HepG2 (cell line): ENCODE measurements around the gene IFIT1. TPM values are rescaled to one million over a fixed set of nuclear protein-coding genes. Genes with fewer than 3 reads are reported as not detected.

ENCODE experiments used
- ATAC-seq: fragments of 200-7000 bp; cut with Tn5 transposase; 3 replicates; pipeline ENCODE4 v1.9.1; 2020; ENCODE audit warnings: mild to moderate bottlenecking, moderate library complexity
- BruUV-seq: library from RNA; stranded (reverse); fragments of 400-500 nt; replicated peaks from 2 replicates; lab custom pipeline; 2021; lab: Mats Ljungman, UMichigan
- CTCF ChIA-PET: fragments of 300-600 bp; formaldehyde crosslinking; extraction: SDS; loops from one replicate; lab custom pipeline; 2021; ENCODE audit warnings: low total read pairs, inconsistent platforms, low intra/inter-chr PET ratio; lab: Yijun Ruan, JAX
- POLR2A ChIA-PET: fragments of 350-600 bp; sonication (Branson Sonifier 250); formaldehyde crosslinking; loops from one replicate; lab custom pipeline; 2020; ENCODE audit warnings: antibody characterized with exemption, inconsistent platforms; lab: Yijun Ruan, JAX
- DNase-seq: peaks from one replicate; pipeline ENCODE4 v3.0.0-alpha.2; 2015; ENCODE audit warnings: low spot score
- FAIRE-seq: peaks from 3 replicates; lab custom pipeline; 2011; peaks lifted over from hg19 to GRCh38; lab: Jason Lieb, UNC
- H2AFZ ChIP-seq: one replicate; pipeline ENCODE4 v1.6.1; 2011; ENCODE audit warnings: low read length, inconsistent platforms
- H3K27ac ChIP-seq: fragments of 300-600 bp; 3 replicates; pipeline ENCODE4 v1.8.0; 2011; ENCODE audit warnings: mixed run types, mild to moderate bottlenecking, mixed read lengths, low read length, inconsistent platforms; ENCODE audit not compliant: insufficient read depth; ENCODE audit errors: extremely low read length
- H3K27me3 ChIP-seq, 2 experiments: fragments of 200-600 bp in 1 of 2; 2 replicates in 1 of 2; 3 replicates in 1 of 2; pipeline versions ENCODE4 v1.6.0 to v1.8.0; 2011; ENCODE audit warnings: low read length in 2 of 2, mild to moderate bottlenecking in 2 of 2, moderate library complexity in 2 of 2, inconsistent platforms in 1 of 2; ENCODE audit not compliant: insufficient read depth in 2 of 2, control insufficient read depth in 1 of 2
- H3K36me3 ChIP-seq, 2 experiments: fragments of 200-600 bp in 1 of 2; replicated peaks in 1 of 2; 2 replicates in 1 of 2; 3 replicates in 1 of 2; pipeline versions ENCODE4 v1.5.1 to v1.8.0; 2011; ENCODE audit warnings: low read length in 2 of 2, inconsistent platforms in 1 of 2; ENCODE audit not compliant: insufficient read depth in 2 of 2, control insufficient read depth in 1 of 2
- H3K4me1 ChIP-seq: 2 replicates; pipeline ENCODE4 v1.5.1; 2012; ENCODE audit warnings: low read length, inconsistent platforms; ENCODE audit not compliant: insufficient read depth
- H3K4me2 ChIP-seq: 2 replicates; pipeline ENCODE4 v1.6.0; 2011; ENCODE audit warnings: low read depth, low read length, inconsistent platforms
- H3K4me3 ChIP-seq, 3 experiments: fragments of 200-600 bp in 1 of 3; sonication (generic), shearing (Covaris generic) in 1 of 3; replicated peaks in 1 of 3; 2 replicates each; pipeline ENCODE4 v1.5.1; 2011 to 2016; ENCODE audit warnings: low read length in 3 of 3, inconsistent platforms in 2 of 3, low read depth in 2 of 3, mild to moderate bottlenecking in 2 of 3, control low read depth in 1 of 3, mixed read lengths in 1 of 3; ENCODE audit not compliant: insufficient read depth in 1 of 3
- H3K79me2 ChIP-seq: one replicate; pipeline ENCODE4 v1.6.1; 2011; ENCODE audit warnings: low read length, inconsistent platforms; ENCODE audit not compliant: insufficient read depth
- H3K9ac ChIP-seq: 2 replicates; pipeline ENCODE4 v1.6.0; 2011; ENCODE audit warnings: mild to moderate bottlenecking, low read depth, low read length, inconsistent platforms; ENCODE audit not compliant: insufficient read depth
- H3K9me3 ChIP-seq: 2 replicates; pipeline ENCODE4 v1.5.1; 2012; ENCODE audit warnings: mild to moderate bottlenecking, low read length
- H4K20me1 ChIP-seq: 2 replicates; pipeline ENCODE4 v1.6.0; 2011; ENCODE audit warnings: inconsistent platforms, mild to moderate bottlenecking, low read length, moderate library complexity; ENCODE audit not compliant: insufficient read depth
- AHDC1 ChIP-seq: sonication (generic); formaldehyde crosslinking; IDR thresholded peaks from 2 replicates; pipeline ENCODE4 v1.5.1; 2020; ENCODE audit warnings: mild to moderate bottlenecking, missing genetic modification reagents, borderline replicate concordance
- AHR ChIP-seq: IDR thresholded peaks from 2 replicates; pipeline ENCODE4 v1.6.1; 2018; ENCODE audit warnings: missing genetic modification reagents, missing compliant biosample characterization
- KDM6A ChIP-seq: IDR thresholded peaks from 2 replicates; pipeline ENCODE4 v1.6.1; 2016; ENCODE audit warnings: low read depth
- LRRFIP1 ChIP-seq: sonication (generic); formaldehyde crosslinking; conservative IDR thresholded peaks from 2 replicates; pipeline ENCODE4 v1.4.0; 2020; ENCODE audit warnings: missing genetic modification reagents
- RELA ChIP-seq: sonication (generic); formaldehyde crosslinking; IDR thresholded peaks from 2 replicates; pipeline ENCODE4 v1.4.0; 2020; ENCODE audit warnings: missing genetic modification reagents
- ZNF142 ChIP-seq: sonication (generic); formaldehyde crosslinking; IDR thresholded peaks from 2 replicates; pipeline ENCODE4 v1.4.0; 2020; ENCODE audit warnings: missing genetic modification reagents
- WGBS: methylation state at CpG from one replicate; pipeline ENCODE4 v1.1.6; 2017; ENCODE audit warnings: low lambda C conversion rate; 5-methylcytosine and 5-hydroxymethylcytosine counted together
- in situ Hi-C: cut with HindIII; loops from 2 replicates; pipeline ENCODE4 v1.10.0; 2017; ENCODE audit warnings: low pct_unique_long_range_greater_than_20kb; ENCODE audit not compliant: extremely low pct_ligation_motif_present
- intact Hi-C: fragments of 100-400 bp; cut with micrococcal nuclease; formaldehyde crosslinking; loops from one replicate; pipeline ENCODE4 v1.10.0; 2022; ENCODE audit not compliant: unreplicated experiment
- polyA plus RNA-seq, 8 experiments: library from polyadenylated mRNA; depleted of rRNA in 3 of 8; stranded (reverse) in 7 of 8; unstranded in 1 of 8; fragments of >200 nt; fragmentation: Illumina TruSeq in 4 of 8; extraction: Trizol in 4 of 8; gene quantifications; 2 replicates each; pipeline versions ENCODE4 v1.2.1 to v1.2.3, GENCODE V29; 2011 to 2016; ENCODE audit warnings: low read depth in 4 of 8, missing spikeins in 1 of 8, mixed read lengths in 1 of 8; ENCODE audit not compliant: insufficient read depth in 1 of 8
- total RNA-seq, 5 experiments: library from RNA; depleted of rRNA; stranded (reverse); fragments of >200 nt; fragmentation: Illumina TruSeq; extraction: Trizol; gene quantifications; 2 replicates each; pipeline ENCODE4 v1.2.3, GENCODE V29; 2016; ENCODE audit warnings: low read depth in 1 of 5
- TF ChIP-seq, protein P1 (sequence below): sonication (generic); formaldehyde crosslinking; IDR thresholded peaks from 2 replicates; pipeline ENCODE4 v1.5.0; 2020; ENCODE audit warnings: mild to moderate bottlenecking, missing genetic modification reagents, moderate library complexity

Gene IFIT1
- total and polyA plus RNA-seq, 2 of the 13 experiments (the other 11 are each of a cell fraction or from before 2014, with no cell fraction given), result 1.5 to 5.5 TPM

DNA sequence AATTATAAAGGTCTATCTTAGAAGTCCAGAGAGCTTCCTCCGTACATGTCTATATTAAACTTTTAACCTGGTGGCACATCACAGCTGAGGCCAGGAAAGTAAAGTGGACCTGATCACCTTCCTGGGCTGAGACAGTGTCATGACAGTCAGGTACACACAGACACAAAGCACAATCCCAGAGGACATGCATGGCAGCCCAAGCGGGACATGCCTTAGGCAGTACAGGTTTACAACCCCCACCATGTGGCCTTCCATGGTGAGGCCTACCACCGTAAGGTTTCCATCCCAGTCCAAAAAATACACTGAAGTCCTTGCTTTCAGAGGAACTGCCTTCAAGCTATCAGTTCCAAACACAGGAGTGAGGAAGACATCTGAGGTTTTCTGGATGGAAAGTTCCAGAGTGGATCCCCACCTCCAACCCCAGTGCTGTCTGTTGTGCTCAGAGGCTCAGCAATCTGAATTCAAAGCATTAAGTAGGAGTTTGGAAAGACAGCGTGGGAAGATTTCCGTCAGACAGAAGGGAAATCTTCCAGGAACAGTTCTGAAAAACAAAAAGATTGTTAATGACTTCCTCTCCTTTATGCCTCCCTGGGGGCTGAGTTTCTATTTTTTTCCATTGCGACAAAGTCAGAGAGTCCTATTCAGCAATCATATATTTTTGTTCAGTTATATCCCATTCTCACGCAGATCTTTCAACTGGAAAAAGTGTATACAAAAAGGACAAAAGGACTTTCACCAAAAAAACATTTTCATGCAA lies 44.5 kb upstream of the IFIT1 start:
- ChIA-PET POLR2A (interaction anchor here (2.0 kb wide), 1 partner anchor 16 kb away, joined by 8 read pairs; no protein-coding TSS in a partner anchor), CTCF (no interaction called here)
- no peaks in the 10 kb centered on the region for H3K9me3 ChIP-seq
- WGBS, result 97% methylated on average over 5 of the region's 7 CpGs
- no peak overlapping the region for H3K9ac ChIP-seq
- DNase-seq (no peak), ATAC-seq (no peak), FAIRE-seq (no peak)
- no peak overlapping the region for H2AFZ ChIP-seq
- in situ Hi-C loops, result no loop called here
- H3K4me2 ChIP-seq, result no peak overlapping the region
- intact Hi-C loops, result no loop called here
- no peaks in the 10 kb centered on the region for H3K36me3 ChIP-seq
- H3K79me2 ChIP-seq, result no peaks in the 10 kb centered on the region
- H3K27ac ChIP-seq, result no peak overlapping the region
- H3K4me3 ChIP-seq, result no peak overlapping the region
- BruUV-seq, result no TSS peak
- H3K4me1 ChIP-seq, result peaks cover 72% of the 10 kb centered on the region
- no peaks in the 10 kb centered on the region for H4K20me1 ChIP-seq
- H3K27me3 ChIP-seq, result no peaks in the 10 kb centered on the region
- TF ChIP-seq LRRFIP1 (CRISPR knock-in tag) (no peak), RELA (CRISPR knock-in tag) (no peak), AHDC1 (CRISPR knock-in tag) (no peak), KDM6A (CRISPR knock-in tag) (no peak), ZNF142 (CRISPR knock-in tag) (no peak), AHR (CRISPR knock-in tag) (no peak)
- TF ChIP-seq, protein P1, sequence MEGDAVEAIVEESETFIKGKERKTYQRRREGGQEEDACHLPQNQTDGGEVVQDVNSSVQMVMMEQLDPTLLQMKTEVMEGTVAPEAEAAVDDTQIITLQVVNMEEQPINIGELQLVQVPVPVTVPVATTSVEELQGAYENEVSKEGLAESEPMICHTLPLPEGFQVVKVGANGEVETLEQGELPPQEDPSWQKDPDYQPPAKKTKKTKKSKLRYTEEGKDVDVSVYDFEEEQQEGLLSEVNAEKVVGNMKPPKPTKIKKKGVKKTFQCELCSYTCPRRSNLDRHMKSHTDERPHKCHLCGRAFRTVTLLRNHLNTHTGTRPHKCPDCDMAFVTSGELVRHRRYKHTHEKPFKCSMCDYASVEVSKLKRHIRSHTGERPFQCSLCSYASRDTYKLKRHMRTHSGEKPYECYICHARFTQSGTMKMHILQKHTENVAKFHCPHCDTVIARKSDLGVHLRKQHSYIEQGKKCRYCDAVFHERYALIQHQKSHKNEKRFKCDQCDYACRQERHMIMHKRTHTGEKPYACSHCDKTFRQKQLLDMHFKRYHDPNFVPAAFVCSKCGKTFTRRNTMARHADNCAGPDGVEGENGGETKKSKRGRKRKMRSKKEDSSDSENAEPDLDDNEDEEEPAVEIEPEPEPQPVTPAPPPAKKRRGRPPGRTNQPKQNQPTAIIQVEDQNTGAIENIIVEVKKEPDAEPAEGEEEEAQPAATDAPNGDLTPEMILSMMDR (CRISPR knock-in tag), result no peak
